GM18951 (cell line): ENCODE results near the gene NOTUM.

Experiments
- POLR2A ChIP-seq: IDR thresholded peaks from 4 replicates; pipeline ENCODE4 v1.6.1; 2011; ENCODE audit warnings: mild to moderate bottlenecking; ENCODE audit not compliant: insufficient read length, insufficient read depth; ENCODE audit errors: extremely low read depth
- in situ Hi-C: fragments of 300-500 bp; cut with MboI; formaldehyde crosslinking; loops from one replicate; pipeline ENCODE4 v1.12.0; 2022; ENCODE audit warnings: low sequenced_read_pairs, mixed read lengths, inconsistent platforms; ENCODE audit not compliant: unreplicated experiment

NOTUM gene

DNA sequence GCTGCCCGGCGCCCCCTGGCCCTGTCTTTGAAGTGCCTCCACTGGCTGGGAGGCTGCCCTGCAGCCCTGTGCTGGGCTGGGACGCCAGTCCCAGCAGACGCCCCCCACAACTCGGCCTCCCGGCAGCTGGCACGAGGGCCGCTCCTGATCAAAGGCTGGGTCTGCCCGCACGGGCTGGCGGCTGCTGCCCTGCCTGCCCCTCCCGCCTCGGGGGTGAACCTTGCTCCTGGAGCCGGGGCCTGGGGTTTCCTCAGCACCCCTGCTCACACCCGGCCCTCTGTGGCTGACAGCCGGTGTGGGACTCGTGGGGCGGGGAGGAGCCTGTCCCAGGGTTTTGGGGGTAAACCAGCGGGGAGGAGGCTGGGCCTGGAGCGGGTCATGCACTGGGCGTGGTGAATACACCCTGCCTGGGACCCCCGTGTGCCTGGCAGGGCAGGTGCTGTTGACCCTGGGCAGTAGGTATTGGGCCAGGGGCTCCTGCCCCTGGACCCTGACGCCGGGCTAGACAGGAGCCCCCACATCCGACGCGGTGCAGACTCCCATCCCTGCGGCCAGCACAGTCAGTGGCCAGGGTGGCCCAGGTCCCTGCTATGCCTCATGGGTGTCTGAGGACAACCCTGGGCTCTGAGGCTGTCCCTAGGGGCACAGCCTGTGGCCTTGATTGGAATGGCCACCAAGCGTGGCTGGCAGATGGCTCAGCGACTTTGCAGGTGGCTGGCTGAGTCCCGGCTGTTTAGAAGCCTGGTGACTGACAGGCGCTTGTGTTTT lies 40.0 kb upstream of the NOTUM start:
- in situ Hi-C loops = no loop called here
- TF ChIP-seq POLR2A = no peak

GRCh38 chr17:81999976-82000802 lies 39.2 kb upstream of the NOTUM start:
- no peak for TF ChIP-seq POLR2A
- in situ Hi-C loops = no loop called here

- in situ Hi-C loops = no loop called here
- TF ChIP-seq POLR2A = no peak
These were observed 38.6 kb upstream of the NOTUM start for GRCh38 chr17:81999587-81999975.

- in situ Hi-C loops = no loop called here
- no peak for TF ChIP-seq POLR2A
These were observed 37.9 kb upstream of the NOTUM start for GRCh38 chr17:81998691-81999438.

- in situ Hi-C loops = no loop called here
- no peak for TF ChIP-seq POLR2A
These were observed 37.2 kb upstream of the NOTUM start for GRCh38 chr17:81998212-81998611.

- in situ Hi-C loops = no loop called here
- no peak for TF ChIP-seq POLR2A
These were observed 35.9 kb upstream of the NOTUM start for GRCh38 chr17:81996757-81997441.

DNA sequence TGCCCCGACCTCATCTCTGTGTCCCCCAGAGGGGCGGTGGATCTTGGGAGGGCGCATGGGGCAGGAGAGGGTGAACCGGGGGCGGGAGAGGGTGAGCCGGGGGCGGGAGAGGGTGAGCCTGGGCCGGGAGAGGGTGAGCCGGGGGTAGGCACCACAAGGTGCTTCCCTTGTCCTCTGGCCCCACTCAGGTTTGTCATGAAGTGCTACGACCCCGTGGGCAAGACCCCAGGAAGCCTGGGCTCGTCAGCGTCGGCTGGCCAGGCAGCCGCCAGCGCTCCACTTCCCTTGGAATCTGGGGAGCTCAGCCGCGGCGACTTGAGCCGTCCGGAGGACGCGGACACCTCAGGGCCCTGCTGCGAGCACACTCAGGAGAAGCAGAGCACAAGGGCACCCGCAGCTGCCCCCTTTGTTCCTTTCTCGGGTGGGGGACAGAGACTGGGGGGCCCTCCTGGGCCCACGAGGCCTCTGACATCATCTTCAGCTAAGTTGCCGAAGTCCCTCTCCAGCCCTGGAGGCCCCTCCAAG lies 35.3 kb upstream of the NOTUM start:
- in situ Hi-C loops = no loop called here
- no peak for TF ChIP-seq POLR2A

- TF ChIP-seq POLR2A = no peak
These were observed 34.7 kb upstream of the NOTUM start for GRCh38 chr17:81995463-81996231.

DNA sequence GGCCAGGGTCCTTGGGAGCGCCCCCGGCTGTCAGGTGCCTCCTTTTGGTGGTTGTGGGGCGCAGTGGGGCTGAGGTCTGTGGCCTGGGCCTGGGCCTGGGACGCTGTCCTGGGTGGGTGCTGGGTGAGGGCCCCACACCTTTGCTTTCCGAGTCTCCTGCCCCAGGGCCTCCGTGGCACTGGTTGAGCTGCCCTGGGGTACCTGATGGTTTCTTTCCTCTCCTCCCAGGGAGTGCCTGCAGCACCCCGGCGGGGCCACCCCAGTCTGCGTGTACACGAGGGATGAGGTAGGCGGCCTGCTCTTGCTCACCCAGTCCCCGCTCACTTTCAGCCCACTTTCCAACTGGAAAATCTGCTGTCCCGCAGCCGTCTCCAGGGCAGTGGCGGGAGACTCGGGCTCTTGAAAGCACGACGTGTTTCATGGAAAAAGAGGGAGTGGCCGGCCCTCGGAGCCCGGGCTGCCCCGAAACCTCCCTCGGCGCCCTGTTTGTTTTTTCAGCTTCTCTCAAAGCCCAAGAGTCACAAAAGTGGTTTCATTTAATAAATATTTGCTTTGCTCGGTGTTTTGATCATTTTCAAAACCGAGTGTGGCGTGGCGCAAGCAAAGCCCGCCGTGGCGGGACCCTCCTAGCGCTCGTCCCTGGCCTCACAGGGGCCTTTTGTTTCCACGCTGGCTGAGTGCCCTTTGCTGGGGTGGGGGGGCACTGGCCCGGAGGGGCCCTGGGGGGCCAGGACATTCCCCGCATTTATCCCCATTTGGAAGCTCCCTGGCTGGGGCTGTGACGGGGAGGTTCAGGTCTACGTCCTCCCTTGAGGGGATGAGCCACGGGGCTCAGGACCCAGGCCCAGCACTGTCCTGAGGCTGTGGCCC lies 33.8 kb upstream of the NOTUM start:
- TF ChIP-seq POLR2A = no peak
- in situ Hi-C loops = no loop called here

More at GRCh38 chr17:81995463-81996231, 34.7 kb upstream of the NOTUM start:
- in situ Hi-C loops = no loop called here

DNA sequence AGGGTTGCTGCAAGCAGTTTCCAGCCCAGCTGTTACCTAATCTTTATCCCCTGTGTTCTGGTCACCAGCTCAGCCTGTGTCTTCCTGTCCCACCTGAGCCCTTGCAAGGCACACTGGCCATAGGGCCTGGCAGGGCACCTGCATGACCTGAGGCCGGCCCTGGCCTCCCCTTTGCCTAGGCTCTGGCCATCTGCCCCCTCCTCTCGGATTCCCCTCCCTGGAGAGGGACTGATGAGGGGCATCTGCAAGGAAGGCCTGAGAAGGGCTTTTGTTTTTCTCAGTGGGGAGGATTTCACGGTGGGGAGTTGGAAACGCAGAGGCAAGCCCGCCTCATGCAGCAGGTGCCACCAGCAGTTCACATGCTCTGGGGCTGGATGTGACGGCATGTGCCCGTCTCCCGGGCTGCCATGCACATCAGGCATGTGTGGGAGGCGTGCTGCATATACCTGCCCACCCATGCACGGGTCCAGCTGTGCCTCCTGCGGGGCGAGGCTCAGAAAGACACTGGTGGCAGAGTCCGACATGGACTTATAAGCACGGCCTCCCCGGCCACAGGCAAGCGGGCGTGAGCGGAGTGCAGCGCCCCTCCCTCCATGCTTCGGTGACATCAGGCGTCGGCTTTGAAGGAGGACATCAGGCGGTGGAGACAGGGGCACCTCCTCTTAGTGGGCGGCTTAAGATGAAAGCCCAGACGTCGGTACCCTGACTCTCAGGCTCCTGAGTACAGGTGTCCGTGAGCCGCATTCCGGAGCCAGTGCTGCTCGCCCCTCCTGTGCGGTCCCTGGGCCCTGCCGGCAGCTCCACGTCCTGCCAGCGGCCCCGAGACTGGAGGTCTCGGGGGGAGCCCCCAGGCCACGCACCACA lies 33.0 kb upstream of the NOTUM start:
- no peak for TF ChIP-seq POLR2A
- in situ Hi-C loops = no loop called here
